IMR-90 (cell line): Measurements from ENCODE around the gene DNAJC13. TPM values are rescaled to one million over a fixed set of nuclear protein-coding genes. Genes with fewer than 3 reads are reported as not detected.

ENCODE experiments used
- ATAC-seq: fragments of 200-7000 bp; cut with Tn5 transposase; 2 replicates; pipeline ENCODE4 v1.9.1; 2020; ENCODE audit warnings: low read depth, mild to moderate bottlenecking, moderate library complexity
- BruUV-seq: library from RNA; stranded (reverse); fragments of 400-500 nt; replicated peaks from 2 replicates; lab custom pipeline; 2021; lab: Mats Ljungman, UMichigan
- CTCF ChIA-PET: fragments of 300-600 bp; formaldehyde crosslinking; extraction: SDS; loops from one replicate; lab custom pipeline; 2021; ENCODE audit warnings: antibody characterized with exemption; lab: Yijun Ruan, JAX
- POLR2A ChIA-PET: fragments of 300-600 bp; sonication (Branson Sonifier 250); formaldehyde crosslinking; loops from one replicate; lab custom pipeline; 2022; ENCODE audit warnings: antibody characterized with exemption; ENCODE audit not compliant: unreplicated experiment; lab: Charles Lee
- DNase-seq: peaks from one replicate; pipeline ENCODE4 v3.0.0; 2013
- H2AFZ ChIP-seq: replicated peaks from 2 replicates; pipeline ENCODE3; 2013; ENCODE audit warnings: low read length, mild to moderate bottlenecking; ENCODE audit not compliant: poor library complexity
- H2AK5ac ChIP-seq: 2 replicates; pipeline ENCODE4 v1.6.1; 2013; ENCODE audit warnings: low read depth, low read length, inconsistent platforms
- H2AK9ac ChIP-seq: replicated peaks from 2 replicates; pipeline ENCODE3; 2013; ENCODE audit warnings: mild to moderate bottlenecking, low read depth, low read length, moderate library complexity; ENCODE audit not compliant: poor library complexity
- H2BK120ac ChIP-seq: 2 replicates; pipeline ENCODE4 v1.6.1; 2013; ENCODE audit warnings: low read depth, low read length, inconsistent platforms
- H2BK15ac ChIP-seq: 3 replicates; pipeline ENCODE4 v1.6.1; 2013; ENCODE audit warnings: low read depth, low read length, inconsistent platforms
- H2BK20ac ChIP-seq: 2 replicates; pipeline ENCODE4 v1.6.1; 2013; ENCODE audit warnings: low read depth, mild to moderate bottlenecking, inconsistent platforms, low read length, moderate library complexity
- H2BK5ac ChIP-seq: 2 replicates; pipeline ENCODE4 v1.6.1; 2013; ENCODE audit warnings: mild to moderate bottlenecking, low read depth, low read length, inconsistent platforms; ENCODE audit not compliant: poor library complexity, severe bottlenecking
- H3K14ac ChIP-seq: replicated peaks from 2 replicates; pipeline ENCODE4 v1.6.1; 2013; ENCODE audit warnings: low read depth, low read length, inconsistent platforms
- H3K18ac ChIP-seq: 2 replicates; pipeline ENCODE4 v1.6.1; 2013; ENCODE audit warnings: low read depth, low read length, control low read depth
- H3K23ac ChIP-seq: 2 replicates; pipeline ENCODE4 v1.6.1; 2013; ENCODE audit warnings: low read depth, low read length, inconsistent platforms
- H3K27ac ChIP-seq: 2 replicates; pipeline ENCODE4 v1.5.1; 2013; ENCODE audit warnings: mild to moderate bottlenecking, control low read depth, low read length; ENCODE audit not compliant: insufficient read depth
- H3K27me3 ChIP-seq: 2 replicates; pipeline ENCODE4 v1.6.1; 2013; ENCODE audit warnings: low read length; ENCODE audit not compliant: control insufficient read depth, insufficient read depth
- H3K36me3 ChIP-seq: 2 replicates; pipeline ENCODE4 v1.6.1; 2013; ENCODE audit warnings: low read length, mixed read lengths; ENCODE audit not compliant: control insufficient read depth, insufficient read depth
- H3K4ac ChIP-seq: 2 replicates; pipeline ENCODE4 v1.6.1; 2013; ENCODE audit warnings: low read depth, low read length, inconsistent platforms
- H3K4me1 ChIP-seq: 2 replicates; pipeline ENCODE4 v1.6.1; 2013; ENCODE audit warnings: low read length, mixed read lengths; ENCODE audit not compliant: control insufficient read depth, insufficient read depth
- H3K4me2 ChIP-seq: 2 replicates; pipeline ENCODE4 v1.6.1; 2013; ENCODE audit warnings: low read depth, mild to moderate bottlenecking, control low read depth, low read length, moderate library complexity
- H3K4me3 ChIP-seq: 2 replicates; pipeline ENCODE4 v1.5.1; 2013; ENCODE audit warnings: low read depth, mild to moderate bottlenecking, control low read depth, low read length, moderate library complexity; ENCODE audit not compliant: insufficient read depth
- H3K56ac ChIP-seq: 2 replicates; pipeline ENCODE4 v1.6.1; 2013; ENCODE audit warnings: low read length, inconsistent platforms; ENCODE audit not compliant: insufficient read depth; ENCODE audit errors: extremely low read depth
- H3K79me1 ChIP-seq, 2 experiments: 2 replicates each; pipeline ENCODE4 v1.6.1; 2013; ENCODE audit warnings: low read length in 2 of 2, inconsistent platforms in 1 of 2, low read depth in 1 of 2
- H3K9ac ChIP-seq: 2 replicates; pipeline ENCODE4 v1.6.1; 2013; ENCODE audit warnings: low read depth, low read length, control low read depth
- H3K9me1 ChIP-seq: 2 replicates; pipeline ENCODE4 v1.6.1; 2013; ENCODE audit warnings: low read length, inconsistent platforms; ENCODE audit not compliant: insufficient read depth
- H3K9me3 ChIP-seq: 2 replicates; pipeline ENCODE4 v1.6.1; 2013; ENCODE audit warnings: low read length; ENCODE audit not compliant: control insufficient read depth, insufficient read depth
- H4K20me1 ChIP-seq: 2 replicates; pipeline ENCODE4 v1.6.1; 2013; ENCODE audit warnings: low read length, inconsistent platforms; ENCODE audit not compliant: insufficient read depth
- H4K5ac ChIP-seq: 2 replicates; pipeline ENCODE4 v1.6.1; 2013; ENCODE audit warnings: mild to moderate bottlenecking, low read depth, low read length, control low read depth
- H4K8ac ChIP-seq, 2 experiments: 2 replicates each; pipeline ENCODE4 v1.6.1; 2013; ENCODE audit warnings: low read depth in 2 of 2, low read length in 2 of 2, control low read depth in 1 of 2, inconsistent platforms in 1 of 2
- H4K91ac ChIP-seq: 2 replicates; pipeline ENCODE4 v1.6.1; 2013; ENCODE audit warnings: low read depth, low read length, inconsistent platforms; ENCODE audit not compliant: insufficient read depth
- BHLHE40 ChIP-seq: fragments of 150-350 bp; IDR thresholded peaks from 2 replicates; pipeline ENCODE4 v1.6.1; 2016; ENCODE audit warnings: mild to moderate bottlenecking, low read depth, low read length
- CEBPB ChIP-seq: IDR thresholded peaks from 2 replicates; pipeline ENCODE4 v1.6.1; 2012; ENCODE audit warnings: low read depth, low read length, improper control_type of control experiment
- CHD1 ChIP-seq: IDR thresholded peaks from 2 replicates; pipeline ENCODE4 v1.6.1; 2012; ENCODE audit warnings: low read depth, low read length, improper control_type of control experiment
- CTCF ChIP-seq: conservative IDR thresholded peaks from 2 replicates; pipeline ENCODE4 v1.5.1; 2012; ENCODE audit warnings: mild to moderate bottlenecking, low read depth, low read length, improper control_type of control experiment
- FOS ChIP-seq: fragments of 150-350 bp; IDR thresholded peaks from 2 replicates; pipeline ENCODE4 v1.6.1; 2016; ENCODE audit warnings: low read depth, low read length
- MAFK ChIP-seq: IDR thresholded peaks from 2 replicates; pipeline ENCODE4 v1.6.1; 2012; ENCODE audit warnings: low read depth, low read length, improper control_type of control experiment
- MAZ ChIP-seq: IDR thresholded peaks from 2 replicates; pipeline ENCODE4 v1.6.1; 2012; ENCODE audit warnings: low read depth, mild to moderate bottlenecking, low read length, improper control_type of control experiment, moderate library complexity, borderline replicate concordance
- MXI1 ChIP-seq: IDR thresholded peaks from 2 replicates; pipeline ENCODE4 v1.6.1; 2012; ENCODE audit warnings: low read depth, mild to moderate bottlenecking, low read length, moderate library complexity, borderline replicate concordance
- NFE2L2 ChIP-seq: fragments of 150-350 bp; IDR thresholded peaks from 2 replicates; pipeline ENCODE4 v1.6.1; 2016; ENCODE audit warnings: low read depth, mild to moderate bottlenecking, low read length
- POLR2A ChIP-seq: IDR thresholded peaks from 2 replicates; pipeline ENCODE4 v1.6.1; 2012; ENCODE audit warnings: mild to moderate bottlenecking, low read depth, low read length
- RAD21 ChIP-seq: IDR thresholded peaks from 2 replicates; pipeline ENCODE4 v1.6.1; 2012; ENCODE audit warnings: low read length, improper control_type of control experiment
- RCOR1 ChIP-seq: IDR thresholded peaks from 2 replicates; pipeline ENCODE4 v1.6.1; 2012; ENCODE audit warnings: mild to moderate bottlenecking, low read length, improper control_type of control experiment; ENCODE audit not compliant: insufficient replicate concordance
- RFX5 ChIP-seq: IDR thresholded peaks from 2 replicates; pipeline ENCODE4 v1.8.0; 2012; ENCODE audit warnings: low read depth, mild to moderate bottlenecking, low read length, moderate library complexity
- SMC3 ChIP-seq: fragments of 150-350 bp; IDR thresholded peaks from 2 replicates; pipeline ENCODE4 v1.6.1; 2016; ENCODE audit warnings: low read depth, mild to moderate bottlenecking, antibody characterized with exemption, low read length, moderate library complexity
- WGBS, 2 experiments: methylation state at CpG; one replicate each; pipeline versions ENCODE4 v1.1.5 to v1.1.7; 2013; ENCODE audit warnings: missing lambda C conversion rate in 2 of 2; ENCODE audit not compliant: insufficient read length in 1 of 2; ENCODE audit errors: extremely low coverage in 2 of 2; 5-methylcytosine and 5-hydroxymethylcytosine counted together
- dilution Hi-C: fragments of 300-500 bp; cut with HindIII; formaldehyde crosslinking; loops from one replicate; pipeline ENCODE4 v1.14.3; 2018; ENCODE audit warnings: low sequenced_read_pairs; ENCODE audit not compliant: unreplicated experiment
- in situ Hi-C: fragments of 300-500 bp; cut with MboI; formaldehyde crosslinking; loops from 3 replicates; pipeline ENCODE4 v1.14.3; 2019; ENCODE audit warnings: low sequenced_read_pairs, inconsistent platforms, mixed read lengths
- intact Hi-C: fragments of 100-400 bp; cut with micrococcal nuclease; formaldehyde crosslinking; loops from 2 replicates; pipeline ENCODE4 v1.10.0; 2022
- polyA plus RNA-seq, 3 experiments: library from polyadenylated mRNA; depleted of rRNA; stranded (reverse); fragments of >200 nt; gene quantifications; 2 replicates each; pipeline ENCODE4 v1.2.3, GENCODE V29; 2012; ENCODE audit warnings: low replicate concordance in 1 of 3
- total RNA-seq: library from RNA; depleted of rRNA; stranded (reverse); fragments of >200 nt; gene quantifications from 2 replicates; pipeline ENCODE4 v1.2.3, GENCODE V29; 2012
- TF ChIP-seq, protein P1 (sequence below): fragments of 150-350 bp; IDR thresholded peaks from 2 replicates; pipeline ENCODE4 v1.6.1; 2016; ENCODE audit warnings: low read depth, mild to moderate bottlenecking, low read length, moderate library complexity, borderline replicate concordance
- TF ChIP-seq, protein P2 (sequence below): fragments of 150-350 bp; IDR thresholded peaks from 2 replicates; pipeline ENCODE4 v1.6.1; 2017; ENCODE audit warnings: mild to moderate bottlenecking, antibody characterized with exemption, low read length, low read depth

DNAJC13 gene
- total and polyA plus RNA-seq, 2 of the 4 experiments (the other 2 are of a cell fraction): 16.4 to 48.6 TPM

- H3K9me1 ChIP-seq: peaks cover 3% of the 10 kb centered on the region; the same call in 1 of the 2 replicates
- no peak overlapping the region for H2BK120ac ChIP-seq
- no peak overlapping the region for H4K8ac ChIP-seq
- no peak overlapping the region for H2BK20ac ChIP-seq
- no peak overlapping the region for H2BK15ac ChIP-seq
- no peak overlapping the region for H2AFZ ChIP-seq
- no peak overlapping the region for H3K18ac ChIP-seq
- WGBS, 2 experiments: no CpG with 5 or more reads among the region's 2 CpGs
- H3K4me3 ChIP-seq: no peak overlapping the region
- no peaks in the 10 kb centered on the region for H3K27me3 ChIP-seq
- in situ Hi-C loops: no loop called here
- H3K9me3 ChIP-seq: no peaks in the 10 kb centered on the region
- dilution Hi-C loops: no loop called here
- H2AK9ac ChIP-seq: no peak overlapping the region
- ChIA-PET CTCF (no interaction called here), POLR2A (no interaction called here)
- H3K4me1 ChIP-seq: no peaks in the 10 kb centered on the region
- peaks cover 4% of the 10 kb centered on the region for H3K36me3 ChIP-seq
- H4K20me1 ChIP-seq: no peaks in the 10 kb centered on the region
- no peak overlapping the region for H2BK5ac ChIP-seq
- H3K79me1 ChIP-seq: no peaks in the 10 kb centered on the region
- DNase-seq (no peak), ATAC-seq (no peak)
- H3K14ac ChIP-seq: no peak overlapping the region
- no peak overlapping the region for H4K91ac ChIP-seq
- intact Hi-C loops: no loop called here
- H3K56ac ChIP-seq: no peak overlapping the region
- TF ChIP-seq MAZ (no peak), CTCF (no peak), SMC3 (no peak), RCOR1 (no peak), NFE2L2 (no peak), BHLHE40 (no peak), RAD21 (no peak), MAFK (no peak), MXI1 (no peak), CEBPB (no peak), POLR2A (no peak), RFX5 (no peak), FOS (no peak), CHD1 (no peak)
- TF ChIP-seq, protein P1, sequence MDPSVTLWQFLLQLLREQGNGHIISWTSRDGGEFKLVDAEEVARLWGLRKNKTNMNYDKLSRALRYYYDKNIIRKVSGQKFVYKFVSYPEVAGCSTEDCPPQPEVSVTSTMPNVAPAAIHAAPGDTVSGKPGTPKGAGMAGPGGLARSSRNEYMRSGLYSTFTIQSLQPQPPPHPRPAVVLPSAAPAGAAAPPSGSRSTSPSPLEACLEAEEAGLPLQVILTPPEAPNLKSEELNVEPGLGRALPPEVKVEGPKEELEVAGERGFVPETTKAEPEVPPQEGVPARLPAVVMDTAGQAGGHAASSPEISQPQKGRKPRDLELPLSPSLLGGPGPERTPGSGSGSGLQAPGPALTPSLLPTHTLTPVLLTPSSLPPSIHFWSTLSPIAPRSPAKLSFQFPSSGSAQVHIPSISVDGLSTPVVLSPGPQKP: no peak
- TF ChIP-seq, protein P2, sequence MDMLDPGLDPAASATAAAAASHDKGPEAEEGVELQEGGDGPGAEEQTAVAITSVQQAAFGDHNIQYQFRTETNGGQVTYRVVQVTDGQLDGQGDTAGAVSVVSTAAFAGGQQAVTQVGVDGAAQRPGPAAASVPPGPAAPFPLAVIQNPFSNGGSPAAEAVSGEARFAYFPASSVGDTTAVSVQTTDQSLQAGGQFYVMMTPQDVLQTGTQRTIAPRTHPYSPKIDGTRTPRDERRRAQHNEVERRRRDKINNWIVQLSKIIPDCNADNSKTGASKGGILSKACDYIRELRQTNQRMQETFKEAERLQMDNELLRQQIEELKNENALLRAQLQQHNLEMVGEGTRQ: no peak
- H3K23ac ChIP-seq: no peak overlapping the region
- H3K9ac ChIP-seq: no peak overlapping the region
- no peak overlapping the region for H3K4me2 ChIP-seq
- no peak overlapping the region for H4K5ac ChIP-seq
- H2AK5ac ChIP-seq: no peak overlapping the region
- H3K27ac ChIP-seq: no peak overlapping the region
- BruUV-seq: no TSS peak
- no peak overlapping the region for H3K4ac ChIP-seq
Observed at GRCh38 chr3:132564070-132564465, 146.8 kb downstream of the DNAJC13 start.
